Measurements from ENCODE around the gene SEMA6C. TPM values are rescaled to one million over a fixed set of nuclear protein-coding genes. Genes with fewer than 3 reads are reported as not detected.

Gene SEMA6C
- total RNA-seq, 1 experiment from 2014 or later: 2.0 TPM

GRCh38 chr1:151165281-151165737, 18.9 kb upstream of the SEMA6C start:
- in situ Hi-C loops (cut with HindIII; ENCODE audit: low sequenced_read_pairs): no loop called here
- DNase-seq (ENCODE audit: low spot score): peak; percentile 72

- in situ Hi-C loops (cut with HindIII; ENCODE audit: low sequenced_read_pairs): no loop called here
Observed at GRCh38 chr1:151164732-151165280, 18.4 kb upstream of the SEMA6C start.

DNA sequence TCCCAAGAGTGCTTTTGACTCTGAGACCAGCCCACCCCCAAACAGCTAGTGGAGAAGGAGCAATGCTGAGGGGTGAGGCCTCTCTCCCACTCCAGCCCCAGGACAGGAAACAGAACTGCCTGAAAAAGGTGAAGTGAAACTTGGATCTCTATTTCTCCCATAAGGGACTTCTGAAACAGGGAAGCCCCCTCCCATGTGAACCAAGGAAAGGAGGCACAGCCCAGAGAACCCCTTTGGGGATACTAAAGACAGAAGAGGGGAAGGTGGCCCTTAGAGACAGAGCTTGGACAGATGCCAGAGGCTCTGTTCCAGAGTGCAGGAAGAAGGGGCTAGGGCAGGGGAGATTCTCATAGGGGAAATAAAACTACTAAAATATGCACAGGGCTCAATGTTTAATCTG, 12.9 kb upstream of the SEMA6C start:
- no peak for DNase-seq (ENCODE audit: low spot score)
- in situ Hi-C loops (cut with HindIII; ENCODE audit: low sequenced_read_pairs): no loop called here

More at GRCh38 chr1:151164732-151165280, 18.4 kb upstream of the SEMA6C start:
- DNase-seq (ENCODE audit: low spot score): no peak

- in situ Hi-C loops (cut with HindIII; ENCODE audit: low sequenced_read_pairs): no loop called here
Observed at GRCh38 chr1:151158751-151159251, 12.4 kb upstream of the SEMA6C start.

GRCh38 chr1:151158326-151158725, 11.9 kb upstream of the SEMA6C start:
- in situ Hi-C loops (cut with HindIII; ENCODE audit: low sequenced_read_pairs): no loop called here
- no peak for DNase-seq (ENCODE audit: low spot score)

More at GRCh38 chr1:151158751-151159251, 12.4 kb upstream of the SEMA6C start:
- DNase-seq (ENCODE audit: low spot score): no peak

DNA sequence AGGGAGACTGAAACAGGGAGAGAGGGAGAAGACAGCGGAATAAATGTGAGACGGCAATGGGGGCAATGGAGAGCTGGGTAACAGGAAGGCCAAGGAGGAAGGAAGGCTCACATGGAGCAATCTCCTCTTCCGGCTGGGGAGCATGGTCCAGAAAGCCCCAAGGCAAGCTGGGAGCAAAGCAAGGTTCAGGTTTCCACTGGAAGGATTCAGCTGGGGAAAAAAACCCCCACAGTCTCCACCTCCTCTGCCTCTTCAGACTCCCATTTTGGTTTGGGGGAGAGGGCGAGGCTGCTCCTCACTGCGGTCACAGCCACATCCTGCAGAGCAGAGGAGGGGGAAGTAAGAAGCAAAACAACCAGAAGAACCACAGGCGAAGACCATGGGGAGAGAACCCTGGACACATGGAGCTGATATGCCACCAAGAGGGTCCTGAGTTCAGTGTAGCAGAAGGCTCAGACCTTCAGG, 10.7 kb upstream of the SEMA6C start:
- no peak for DNase-seq (ENCODE audit: low spot score)
- in situ Hi-C loops (cut with HindIII; ENCODE audit: low sequenced_read_pairs): no loop called here

GRCh38 chr1:151156515-151156819, 10.0 kb upstream of the SEMA6C start, which contains the start of gene TNFAIP8L2:
TNFAIP8L2 (plus strand) TSS chr1:151156649; CDS start chr1:151158698, 2,049 bp downstream.
- in situ Hi-C loops (cut with HindIII; ENCODE audit: low sequenced_read_pairs): no loop called here

GRCh38 chr1:151147665-151148064, 1.2 kb upstream of the SEMA6C start:
- in situ Hi-C loops (cut with HindIII; ENCODE audit: low sequenced_read_pairs): no loop called here

More at GRCh38 chr1:151156515-151156819, 10.0 kb upstream of the SEMA6C start, which contains the start of gene TNFAIP8L2:
- DNase-seq (ENCODE audit: low spot score): no peak

GRCh38 chr1:151147132-151147503, 687 bp upstream of the SEMA6C start:
- peak; percentile 61 for DNase-seq (ENCODE audit: low spot score)
- in situ Hi-C loops (cut with HindIII; ENCODE audit: low sequenced_read_pairs): no loop called here

More at GRCh38 chr1:151147665-151148064, 1.2 kb upstream of the SEMA6C start:
- no peak for DNase-seq (ENCODE audit: low spot score)

GRCh38 chr1:151146072-151146411, 389 bp downstream of the SEMA6C start:
- DNase-seq (ENCODE audit: low spot score): peak; percentile 49
- in situ Hi-C loops (cut with HindIII; ENCODE audit: low sequenced_read_pairs): no loop called here

DNA sequence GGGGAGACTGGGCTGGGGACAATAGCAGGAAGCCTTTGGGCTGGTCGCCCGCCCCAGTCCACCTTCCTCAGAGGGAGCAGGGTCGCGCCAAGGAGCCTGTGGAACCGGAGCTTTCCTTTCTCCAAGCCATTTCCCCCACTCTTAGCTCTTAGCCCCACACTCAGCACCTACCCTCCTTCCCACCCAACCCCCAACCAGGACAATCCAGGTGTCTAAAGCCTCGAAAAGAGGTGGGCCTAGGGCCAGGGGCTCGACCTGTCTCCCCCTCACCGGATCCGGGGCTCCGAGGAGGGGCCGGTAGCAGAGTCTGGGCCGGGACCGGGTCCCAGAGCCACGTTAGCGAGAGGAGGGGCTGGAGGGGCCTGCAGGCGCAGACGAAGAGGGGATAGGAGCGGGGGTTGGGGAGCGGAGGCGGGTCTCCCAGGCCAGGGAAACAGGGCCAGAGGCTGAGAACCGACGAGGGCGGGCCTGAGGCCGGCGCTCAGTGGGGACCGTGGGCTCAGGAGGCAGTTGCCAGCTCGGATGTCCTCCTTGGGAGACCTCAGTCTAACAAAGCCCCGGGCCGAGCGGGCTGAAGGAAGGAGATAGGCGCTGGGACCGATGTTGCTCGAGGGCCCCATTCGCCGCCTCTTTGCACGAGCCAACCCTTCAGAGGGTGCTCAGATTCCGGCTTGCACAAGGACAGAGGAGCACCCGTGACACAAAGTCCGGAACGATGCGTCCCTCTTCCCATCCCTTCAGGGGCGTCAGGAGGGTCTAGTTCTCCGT, 943 bp downstream of the SEMA6C start:
- in situ Hi-C loops (cut with HindIII; ENCODE audit: low sequenced_read_pairs): no loop called here
- DNase-seq (ENCODE audit: low spot score): peak; percentile 53

- DNase-seq (ENCODE audit: low spot score): peak; percentile 32
Observed at GRCh38 chr1:151144474-151145303, 1.7 kb downstream of the SEMA6C start.

DNA sequence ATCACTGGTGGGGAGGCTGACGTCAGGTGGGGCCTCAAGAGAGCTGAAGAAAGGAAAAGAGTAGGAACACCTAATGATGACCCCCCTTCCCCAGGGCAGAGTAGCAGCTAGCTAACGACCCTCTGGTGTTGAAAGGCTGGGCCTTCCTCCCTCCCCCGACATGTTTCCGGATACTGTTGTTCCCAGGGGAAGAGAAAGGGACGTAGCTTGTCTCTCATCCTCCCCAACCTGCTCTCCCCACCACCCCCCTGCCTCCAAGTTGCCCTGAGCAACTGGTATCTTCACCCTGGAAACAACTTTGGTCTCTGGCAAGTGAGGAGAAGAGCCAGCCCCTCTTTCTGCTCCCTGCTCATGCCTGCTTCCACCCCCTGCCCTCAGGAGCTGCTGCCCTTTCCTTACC, 2.4 kb downstream of the SEMA6C start:
- no peak for DNase-seq (ENCODE audit: low spot score)
- in situ Hi-C loops (cut with HindIII; ENCODE audit: low sequenced_read_pairs): no loop called here

More at GRCh38 chr1:151144474-151145303, 1.7 kb downstream of the SEMA6C start:
- in situ Hi-C loops (cut with HindIII; ENCODE audit: low sequenced_read_pairs): no loop called here

DNA sequence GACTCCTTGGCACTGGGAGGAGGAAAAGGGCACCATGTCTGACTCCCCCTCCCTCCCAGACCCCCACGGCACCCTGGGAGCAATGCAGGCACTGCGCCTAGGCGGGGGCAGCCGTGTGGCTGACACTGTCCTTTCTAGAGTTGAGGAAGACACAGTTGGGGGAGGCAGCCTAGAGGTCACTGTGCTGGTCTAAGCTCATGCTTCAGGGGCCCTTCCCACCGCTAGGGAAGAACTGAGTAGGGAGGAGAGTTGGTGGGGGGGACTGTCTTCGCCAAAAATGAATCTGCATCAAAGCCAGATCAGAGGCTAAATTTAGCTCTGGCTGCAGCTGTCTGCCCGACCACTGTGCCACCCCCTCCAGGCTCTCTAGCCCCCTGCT, 3.4 kb downstream of the SEMA6C start:
- no peak for DNase-seq (ENCODE audit: low spot score)
- in situ Hi-C loops (cut with HindIII; ENCODE audit: low sequenced_read_pairs): no loop called here

- no peak for DNase-seq (ENCODE audit: low spot score)
- in situ Hi-C loops (cut with HindIII; ENCODE audit: low sequenced_read_pairs): no loop called here
Observed at GRCh38 chr1:151142411-151143056, 3.9 kb downstream of the SEMA6C start.

DNA sequence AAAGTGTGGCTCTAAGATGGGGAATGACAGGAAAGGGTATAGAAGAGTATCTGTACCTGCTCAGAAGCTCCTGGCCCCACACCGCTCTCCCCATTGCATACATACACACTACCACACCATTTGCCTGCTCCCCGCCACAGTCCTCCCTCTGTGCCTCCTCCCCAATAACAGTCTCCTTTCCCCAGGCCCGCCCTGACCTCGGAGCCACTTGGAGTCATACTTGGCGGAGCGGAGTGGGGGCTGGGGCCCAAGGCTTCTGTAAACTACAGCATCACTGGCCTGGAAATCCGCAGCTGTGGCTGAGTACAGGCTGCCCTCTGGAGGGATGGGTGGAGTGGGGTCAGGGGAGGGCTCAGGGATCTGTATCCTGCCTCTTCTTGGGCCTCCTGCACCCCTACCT, 8.6 kb downstream of the SEMA6C start:
- in situ Hi-C loops (cut with HindIII; ENCODE audit: low sequenced_read_pairs): no loop called here

GRCh38 chr1:151135433-151136385, 10.7 kb downstream of the SEMA6C start:
- no peak for DNase-seq (ENCODE audit: low spot score)
- in situ Hi-C loops (cut with HindIII; ENCODE audit: low sequenced_read_pairs): no loop called here

More for the DNA sequence above, 8.6 kb downstream of the SEMA6C start:
- no peak for DNase-seq (ENCODE audit: low spot score)

GRCh38 chr1:151134991-151135390, 11.4 kb downstream of the SEMA6C start:
- DNase-seq (ENCODE audit: low spot score): no peak
- in situ Hi-C loops (cut with HindIII; ENCODE audit: low sequenced_read_pairs): no loop called here

Data from G401 (cell line).